DOHH2 (cell line): ENCODE data around the gene SSBP3.

Experiments
- H3F3A ChIP-seq: fragments of 200-600 bp; sonication (generic), shearing (Covaris generic); 2 replicates; pipeline ENCODE4 v1.6.0; 2016; ENCODE audit warnings: antibody characterized with exemption, mild to moderate bottlenecking; ENCODE audit not compliant: control insufficient read depth, insufficient read depth
- H3K27ac ChIP-seq: fragments of 200-600 bp; sonication (generic); 2 replicates; pipeline ENCODE4 v1.5.1; 2014; ENCODE audit warnings: low read depth, mild to moderate bottlenecking, low read length, moderate library complexity
- H3K27me3 ChIP-seq: fragments of 200-600 bp; sonication (generic); 2 replicates; pipeline ENCODE4 v1.6.1; 2014; ENCODE audit warnings: mild to moderate bottlenecking, low read length, mixed read lengths; ENCODE audit not compliant: control insufficient read depth
- H3K36me3 ChIP-seq: fragments of 200-600 bp; sonication (generic); 2 replicates; pipeline ENCODE4 v1.6.1; 2014; ENCODE audit warnings: mild to moderate bottlenecking, low read length, moderate library complexity, mixed read lengths; ENCODE audit not compliant: control insufficient read depth
- H3K4me1 ChIP-seq: fragments of 200-600 bp; sonication (generic); 2 replicates; pipeline ENCODE4 v1.6.1; 2014; ENCODE audit warnings: mild to moderate bottlenecking, low read length, mixed read lengths; ENCODE audit not compliant: control insufficient read depth
- H3K4me2 ChIP-seq: fragments of 200-600 bp; sonication (generic); 2 replicates; pipeline ENCODE4 v1.6.0; 2014; ENCODE audit warnings: mild to moderate bottlenecking, low read length, moderate library complexity
- H3K4me3 ChIP-seq: fragments of 200-600 bp; sonication (generic); 2 replicates; pipeline ENCODE4 v1.5.1; 2014; ENCODE audit warnings: mild to moderate bottlenecking, low read length, mixed read lengths
- H3K79me2 ChIP-seq: fragments of 200-600 bp; sonication (generic); 2 replicates; pipeline ENCODE4 v1.6.1; 2014; ENCODE audit warnings: mild to moderate bottlenecking, low read length, mixed read lengths; ENCODE audit not compliant: control insufficient read depth
- H3K9me2 ChIP-seq: fragments of 200-600 bp; sonication (generic); replicated peaks from 2 replicates; pipeline ENCODE4 v1.6.1; 2014; ENCODE audit warnings: mild to moderate bottlenecking, low read length, mixed read lengths; ENCODE audit not compliant: control insufficient read depth
- H3K9me3 ChIP-seq: fragments of 200-600 bp; sonication (generic); 2 replicates; pipeline ENCODE4 v1.6.1; 2014; ENCODE audit warnings: antibody characterized with exemption, low read length, mixed read lengths; ENCODE audit not compliant: control insufficient read depth, insufficient read depth
- H4K20me1 ChIP-seq: fragments of 200-600 bp; sonication (generic); 2 replicates; pipeline ENCODE4 v1.6.0; 2014; ENCODE audit warnings: low read depth, mild to moderate bottlenecking, antibody characterized with exemption, low read length, moderate library complexity; ENCODE audit not compliant: control insufficient read depth, insufficient read depth
- CTCF ChIP-seq: fragments of 200-600 bp; sonication (generic); IDR thresholded peaks from one replicate; pipeline ENCODE4 v1.5.1; 2014; ENCODE audit warnings: antibody characterized with exemption, mild to moderate bottlenecking, low read depth, low read length; ENCODE audit not compliant: poor library complexity, severe bottlenecking
- EZH2phosphoT487 ChIP-seq: fragments of 200-600 bp; sonication (generic); IDR thresholded peaks from 2 replicates; pipeline ENCODE4 v1.6.1; 2017; ENCODE audit warnings: borderline replicate concordance, mild to moderate bottlenecking, antibody characterized with exemption, low read length, moderate library complexity, mixed read lengths

Gene SSBP3

DNA sequence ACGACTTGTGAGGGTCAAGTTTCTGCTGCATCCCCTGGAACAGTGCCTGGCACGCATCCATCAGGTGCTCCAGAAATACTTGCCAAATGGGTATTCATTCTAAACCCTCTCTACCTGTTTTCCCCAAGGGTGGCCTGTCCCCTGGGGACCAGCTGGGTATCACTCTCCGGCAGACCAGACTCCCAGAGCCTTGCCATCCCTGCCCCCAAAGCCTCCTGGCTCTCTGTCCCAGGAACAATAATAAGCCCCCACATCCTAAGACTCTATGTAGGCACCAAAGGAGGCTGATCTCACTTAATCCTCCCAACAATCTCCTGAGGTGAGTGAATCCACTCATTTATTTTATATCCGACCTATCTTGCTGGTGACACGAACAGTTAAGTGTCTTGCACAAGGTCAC, 109.5 kb downstream of the SSBP3 start:
- H3K4me3 ChIP-seq: no peak overlapping the region
- no peaks in the 10 kb centered on the region for H3K36me3 ChIP-seq
- H3K9me3 ChIP-seq: no peaks in the 10 kb centered on the region
- H3K27ac ChIP-seq: no peak overlapping the region
- no peak for TF ChIP-seq EZH2phosphoT487
- TF ChIP-seq CTCF: no peak
- H3K27me3 ChIP-seq: no peaks in the 10 kb centered on the region
- no peaks in the 10 kb centered on the region for H3K4me1 ChIP-seq
- peaks cover 7% of the 10 kb centered on the region for H4K20me1 ChIP-seq
- H3F3A ChIP-seq: no peaks in the 10 kb centered on the region
- no peaks in the 10 kb centered on the region for H3K9me2 ChIP-seq
- H3K4me2 ChIP-seq: no peak overlapping the region
- H3K79me2 ChIP-seq: no peaks in the 10 kb centered on the region

DNA sequence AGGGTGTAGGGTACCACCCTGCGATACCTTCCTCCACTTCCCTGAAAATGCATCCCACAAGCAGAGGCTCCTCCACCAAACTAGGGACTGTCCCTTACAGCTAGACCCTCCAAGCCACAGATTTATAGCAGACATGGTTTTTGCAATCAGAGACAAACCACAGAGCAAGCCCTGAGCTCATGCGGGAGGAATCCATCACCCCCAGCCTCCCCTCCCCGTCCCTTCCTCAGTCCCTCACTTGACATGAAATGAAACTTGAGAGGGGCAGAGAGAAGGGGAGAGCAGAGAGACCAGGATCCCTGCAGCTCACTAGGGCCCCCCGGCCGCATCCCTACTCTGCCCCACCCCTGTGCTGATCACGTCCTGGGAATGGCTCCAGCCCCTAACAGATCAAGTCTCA, 111.3 kb downstream of the SSBP3 start:
- Histone ChIP-seq H3F3A (no peaks in the 10 kb centered on the region), H3K79me2 (no peaks in the 10 kb centered on the region), H3K4me3 (no peak overlapping the region), H3K4me1 (no peaks in the 10 kb centered on the region), H3K4me2 (no peak overlapping the region), H3K36me3 (no peaks in the 10 kb centered on the region), H3K9me3 (no peaks in the 10 kb centered on the region), H4K20me1 (no peaks in the 10 kb centered on the region; the same call in 1 of the 2 replicates), H3K27me3 (no peaks in the 10 kb centered on the region), H3K27ac (no peak overlapping the region), H3K9me2 (no peaks in the 10 kb centered on the region)
- no peak for TF ChIP-seq CTCF
- TF ChIP-seq EZH2phosphoT487: no peak

GRCh38 chr1:54292002-54292911, 113.9 kb downstream of the SSBP3 start:
- H3K36me3 ChIP-seq: no peaks in the 10 kb centered on the region
- no peaks in the 10 kb centered on the region for H3K9me2 ChIP-seq
- H3K4me2 ChIP-seq: no peak overlapping the region
- TF ChIP-seq CTCF (no peak), EZH2phosphoT487 (no peak)
- no peak overlapping the region for H3K27ac ChIP-seq
- H3K79me2 ChIP-seq: no peaks in the 10 kb centered on the region
- no peaks in the 10 kb centered on the region; the same call in 1 of the 2 replicates for H4K20me1 ChIP-seq
- no peaks in the 10 kb centered on the region for H3K4me1 ChIP-seq
- H3K27me3 ChIP-seq: no peaks in the 10 kb centered on the region
- H3F3A ChIP-seq: no peaks in the 10 kb centered on the region
- H3K4me3 ChIP-seq: no peak overlapping the region
- H3K9me3 ChIP-seq: no peaks in the 10 kb centered on the region
